Measurements from ENCODE around the gene TMEM53.

TMEM53 gene

GRCh38 chr1:44643721-44644334, 30.5 kb downstream of the TMEM53 start:
- peaks cover 70% of the 10 kb centered on the region for H3K36me3 ChIP-seq (ENCODE audit: control insufficient read depth, low read depth, low read length)
- no peak overlapping the region for H3K27ac ChIP-seq (ENCODE audit: low read length)
- no peak overlapping the region for H3K4me3 ChIP-seq (ENCODE audit: low read length)
- H3K9ac ChIP-seq (ENCODE audit: low read length): no peak overlapping the region
- H3K27me3 ChIP-seq (ENCODE audit: control insufficient read depth, insufficient read depth, low read length): no peaks in the 10 kb centered on the region
- no peaks in the 10 kb centered on the region for H3K4me1 ChIP-seq (ENCODE audit: control insufficient read depth, low read depth, low read length)
- H3K9me3 ChIP-seq (ENCODE audit: control insufficient read depth, low read depth, low read length): no peaks in the 10 kb centered on the region

GRCh38 chr1:44642925-44643324, 31.4 kb downstream of the TMEM53 start:
- no peaks in the 10 kb centered on the region for H3K4me1 ChIP-seq (ENCODE audit: control insufficient read depth, low read depth, low read length)
- peaks cover 71% of the 10 kb centered on the region for H3K36me3 ChIP-seq (ENCODE audit: control insufficient read depth, low read depth, low read length)
- no peaks in the 10 kb centered on the region for H3K27me3 ChIP-seq (ENCODE audit: control insufficient read depth, insufficient read depth, low read length)
- no peaks in the 10 kb centered on the region for H3K9me3 ChIP-seq (ENCODE audit: control insufficient read depth, low read depth, low read length)
- no peak overlapping the region for H3K27ac ChIP-seq (ENCODE audit: low read length)
- no peak overlapping the region for H3K9ac ChIP-seq (ENCODE audit: low read length)
- no peak overlapping the region for H3K4me3 ChIP-seq (ENCODE audit: low read length)

- Histone ChIP-seq H3K9ac (ENCODE audit: low read length) (no peak overlapping the region), H3K27ac (ENCODE audit: low read length) (no peak overlapping the region), H3K9me3 (ENCODE audit: control insufficient read depth, low read depth, low read length) (no peaks in the 10 kb centered on the region), H3K4me1 (ENCODE audit: control insufficient read depth, low read depth, low read length) (no peaks in the 10 kb centered on the region), H3K36me3 (ENCODE audit: control insufficient read depth, low read depth, low read length) (peaks cover 67% of the 10 kb centered on the region), H3K4me3 (ENCODE audit: low read length) (no peak overlapping the region), H3K27me3 (ENCODE audit: control insufficient read depth, insufficient read depth, low read length) (no peaks in the 10 kb centered on the region)
Measured at GRCh38 chr1:44642255-44642654, 32.0 kb downstream of the TMEM53 start.

DNA sequence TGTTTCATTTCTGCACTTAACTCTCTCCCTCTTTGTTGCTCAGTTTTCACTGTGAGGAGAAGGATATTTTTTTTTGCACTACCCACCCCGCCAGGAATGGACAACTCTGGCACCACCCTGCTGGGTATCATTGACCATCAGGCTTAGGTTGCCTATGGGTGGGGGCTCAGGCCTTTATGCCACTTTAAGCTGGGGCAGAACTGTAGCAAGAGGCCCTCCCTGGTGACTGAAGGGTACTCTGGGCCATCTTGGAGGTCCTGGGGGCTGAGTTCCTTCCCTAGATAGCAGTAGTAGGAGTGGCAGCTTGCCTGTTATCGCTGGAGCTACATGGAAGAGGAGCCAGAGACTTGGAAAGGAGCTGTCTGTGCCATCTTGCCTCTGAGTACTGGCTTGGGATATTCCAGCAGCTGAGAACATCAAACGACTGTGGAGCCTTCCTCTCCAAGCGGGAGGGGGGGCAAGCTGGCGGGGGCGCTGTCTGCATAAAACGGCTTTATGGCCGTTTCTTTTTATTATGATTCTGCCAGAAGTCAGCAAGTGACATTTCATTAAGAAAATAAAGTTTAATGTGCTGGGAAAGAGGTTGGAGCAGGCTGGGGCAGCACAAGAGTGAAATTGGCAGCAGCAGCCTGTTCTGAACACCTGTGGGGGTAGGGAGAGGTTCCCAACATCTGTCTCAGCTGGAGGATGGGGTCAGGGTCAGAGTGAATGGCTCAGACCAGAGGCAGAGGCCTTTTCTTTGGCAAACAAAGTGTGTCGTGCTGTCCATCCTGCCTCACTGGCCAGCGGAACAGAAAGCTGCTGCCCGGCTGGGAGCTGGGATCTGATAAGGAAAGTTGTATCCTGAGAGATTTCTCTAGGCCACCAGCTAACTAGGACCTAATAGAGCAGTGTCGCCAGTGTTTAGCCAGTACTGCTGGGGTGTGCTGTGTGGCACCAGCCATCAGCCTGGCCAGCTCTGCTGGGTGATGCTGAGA, 32.9 kb downstream of the TMEM53 start:
- H3K9ac ChIP-seq (ENCODE audit: low read length): no peak overlapping the region
- no peaks in the 10 kb centered on the region for H3K4me1 ChIP-seq (ENCODE audit: control insufficient read depth, low read depth, low read length)
- H3K36me3 ChIP-seq (ENCODE audit: control insufficient read depth, low read depth, low read length): peaks cover 68% of the 10 kb centered on the region
- no peak overlapping the region for H3K27ac ChIP-seq (ENCODE audit: low read length)
- H3K9me3 ChIP-seq (ENCODE audit: control insufficient read depth, low read depth, low read length): no peaks in the 10 kb centered on the region
- H3K4me3 ChIP-seq (ENCODE audit: low read length): no peak overlapping the region
- no peaks in the 10 kb centered on the region for H3K27me3 ChIP-seq (ENCODE audit: control insufficient read depth, insufficient read depth, low read length)

DNA sequence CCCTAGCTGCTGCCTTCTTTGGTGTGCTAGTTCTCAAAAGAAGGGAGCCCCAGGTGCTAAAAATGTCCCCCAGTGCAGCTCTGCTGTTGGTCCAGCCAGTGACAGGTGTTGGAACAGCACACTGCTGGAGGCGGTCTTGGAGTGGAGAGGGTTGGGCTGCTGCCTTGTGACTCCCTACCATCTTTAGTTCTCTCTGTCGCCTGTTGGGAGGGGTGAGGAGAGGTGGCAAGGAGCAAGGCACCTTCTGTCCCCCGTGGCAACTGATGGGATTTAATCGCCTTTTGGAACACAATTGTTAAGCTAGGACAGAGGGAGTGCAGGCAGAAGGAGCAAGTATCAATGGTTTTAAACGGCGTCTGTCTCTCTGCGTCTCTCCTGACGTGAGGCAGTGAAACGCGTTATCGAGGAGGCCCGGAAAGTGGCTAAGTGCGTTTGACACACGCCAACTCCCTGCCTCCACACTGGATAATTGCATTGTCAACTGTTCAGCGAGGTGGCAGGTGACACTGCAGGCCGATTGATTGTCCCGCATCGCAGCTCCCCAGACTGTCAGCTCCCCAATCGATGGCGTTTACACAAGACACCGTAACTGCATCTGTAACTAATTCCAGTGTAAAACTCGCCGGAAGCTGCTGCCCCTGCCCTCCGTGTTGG, 34.0 kb downstream of the TMEM53 start:
- no peaks in the 10 kb centered on the region for H3K9me3 ChIP-seq (ENCODE audit: control insufficient read depth, low read depth, low read length)
- H3K4me1 ChIP-seq (ENCODE audit: control insufficient read depth, low read depth, low read length): no peaks in the 10 kb centered on the region
- no peak overlapping the region for H3K9ac ChIP-seq (ENCODE audit: low read length)
- no peak overlapping the region for H3K4me3 ChIP-seq (ENCODE audit: low read length)
- no peak overlapping the region for H3K27ac ChIP-seq (ENCODE audit: low read length)
- no peaks in the 10 kb centered on the region for H3K27me3 ChIP-seq (ENCODE audit: control insufficient read depth, insufficient read depth, low read length)
- H3K36me3 ChIP-seq (ENCODE audit: control insufficient read depth, low read depth, low read length): peaks cover 70% of the 10 kb centered on the region

DNA sequence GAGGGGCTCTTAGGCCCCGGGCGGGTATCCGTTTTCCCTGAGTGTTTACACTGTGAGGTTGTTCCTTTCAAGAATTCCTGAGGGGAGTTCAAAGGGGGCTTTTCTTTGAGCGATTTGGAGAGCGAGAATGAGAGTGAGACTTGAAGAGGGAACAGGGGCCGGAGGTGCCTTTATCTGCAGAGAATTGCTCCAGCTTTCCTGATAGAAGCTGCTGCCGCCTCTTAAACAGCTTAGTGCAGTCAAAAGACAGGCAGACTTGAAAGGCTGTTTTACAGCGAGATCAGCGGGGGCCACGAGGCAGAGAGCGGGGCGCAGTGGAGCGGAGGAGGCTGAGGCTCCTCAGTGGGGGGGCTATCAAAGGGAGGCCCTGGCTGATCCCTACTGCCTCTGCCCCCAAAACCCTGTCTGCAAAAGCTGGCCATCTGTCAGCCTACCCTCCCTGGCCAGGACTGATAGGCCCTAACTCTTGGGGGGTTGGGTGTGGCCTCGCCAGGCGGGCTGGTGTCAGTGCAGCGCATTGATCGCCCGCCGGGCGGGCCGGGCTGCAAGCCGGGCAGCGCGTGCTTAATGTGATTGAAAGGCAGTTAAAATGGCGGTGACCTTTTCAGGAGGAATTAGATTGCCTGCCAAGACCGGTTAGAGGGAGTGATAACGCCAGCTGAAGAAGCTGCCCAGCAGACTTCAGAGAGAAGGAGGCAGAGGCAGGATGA, 36.4 kb downstream of the TMEM53 start:
- H3K27me3 ChIP-seq (ENCODE audit: control insufficient read depth, insufficient read depth, low read length): no peaks in the 10 kb centered on the region
- H3K27ac ChIP-seq (ENCODE audit: low read length): no peak overlapping the region
- no peak overlapping the region for H3K4me3 ChIP-seq (ENCODE audit: low read length)
- no peak overlapping the region for H3K9ac ChIP-seq (ENCODE audit: low read length)
- peaks cover 68% of the 10 kb centered on the region for H3K36me3 ChIP-seq (ENCODE audit: control insufficient read depth, low read depth, low read length)
- no peaks in the 10 kb centered on the region for H3K9me3 ChIP-seq (ENCODE audit: control insufficient read depth, low read depth, low read length)
- H3K4me1 ChIP-seq (ENCODE audit: control insufficient read depth, low read depth, low read length): peaks cover 6% of the 10 kb centered on the region

DNA sequence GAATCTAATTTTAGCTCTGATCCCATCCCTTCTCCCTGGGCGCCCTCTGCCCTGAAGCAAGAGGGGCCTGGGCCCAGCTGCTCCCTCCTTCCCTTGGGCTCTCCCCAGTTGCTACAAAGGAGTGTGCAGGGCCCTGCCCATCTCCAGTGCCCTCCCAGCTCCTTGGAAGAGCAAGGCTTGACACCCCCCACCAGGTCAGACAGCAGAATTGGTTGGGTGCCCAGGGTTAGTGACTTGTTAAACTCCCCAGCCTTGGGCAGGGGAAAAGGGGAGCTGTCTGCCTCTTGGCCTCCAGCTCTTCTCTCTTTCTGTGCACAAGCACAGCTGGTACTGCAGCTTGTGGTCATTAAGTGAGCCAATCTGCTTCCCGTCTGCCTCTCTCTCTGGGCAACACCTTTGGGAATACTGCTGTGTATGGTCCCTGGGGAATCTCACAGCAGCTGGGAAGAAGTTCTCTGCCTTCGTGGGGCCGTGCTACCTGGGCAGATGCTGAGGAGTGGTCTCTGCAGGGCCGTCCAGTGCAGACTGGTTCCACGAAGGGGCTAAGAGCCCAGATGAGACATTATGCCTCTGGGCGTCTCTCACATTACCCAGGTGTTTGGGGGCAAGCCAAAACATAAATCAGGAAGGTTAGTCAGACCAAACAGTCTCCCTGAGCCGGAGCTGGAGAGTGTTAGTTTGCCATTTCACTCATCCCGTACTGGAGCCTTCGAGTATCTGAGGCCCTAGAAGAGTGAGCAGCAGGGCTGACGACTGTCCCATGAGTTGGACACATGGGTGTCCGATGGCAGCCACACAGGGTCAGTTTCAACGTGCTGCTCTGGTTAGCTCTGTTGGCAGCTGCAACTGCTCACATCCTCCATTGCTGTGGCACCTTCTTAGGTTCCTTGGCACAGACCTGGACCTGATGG, 37.3 kb downstream of the TMEM53 start:
- Histone ChIP-seq H3K27me3 (ENCODE audit: control insufficient read depth, insufficient read depth, low read length) (no peaks in the 10 kb centered on the region), H3K4me1 (ENCODE audit: control insufficient read depth, low read depth, low read length) (peaks cover 9% of the 10 kb centered on the region), H3K27ac (ENCODE audit: low read length) (no peak overlapping the region), H3K9ac (ENCODE audit: low read length) (no peak overlapping the region), H3K36me3 (ENCODE audit: control insufficient read depth, low read depth, low read length) (peaks cover 67% of the 10 kb centered on the region), H3K9me3 (ENCODE audit: control insufficient read depth, low read depth, low read length) (no peaks in the 10 kb centered on the region), H3K4me3 (ENCODE audit: low read length) (no peak overlapping the region)

DNA sequence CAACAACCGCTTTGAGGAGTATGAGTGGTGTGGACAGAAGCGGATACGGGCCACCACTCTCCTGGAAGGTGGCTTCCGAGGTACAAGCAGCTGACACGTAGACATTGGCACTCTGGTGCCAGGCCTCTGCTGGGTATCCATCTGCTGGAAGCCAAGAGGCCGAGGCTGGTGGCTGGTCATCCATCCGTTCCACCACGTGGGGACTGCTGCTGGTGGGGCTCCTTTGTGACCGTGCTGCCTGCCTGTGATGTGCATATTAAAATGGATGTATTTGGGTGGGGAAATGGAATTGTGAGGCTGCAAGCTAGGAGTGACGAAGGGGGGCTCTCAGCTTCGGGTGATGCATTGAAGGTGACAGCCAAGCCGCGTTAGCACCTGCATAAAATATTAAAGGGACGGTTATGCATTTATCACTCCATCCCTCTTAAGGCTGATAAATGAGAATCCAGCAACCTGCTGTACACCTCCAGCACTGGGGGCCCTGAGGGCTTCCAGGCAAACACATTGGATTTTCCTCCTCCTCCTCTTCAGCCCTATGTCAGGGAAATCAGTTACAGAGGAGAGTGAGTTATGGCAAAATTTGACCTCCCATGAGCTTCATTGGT, 38.1 kb downstream of the TMEM53 start:
- Histone ChIP-seq H3K9ac (ENCODE audit: low read length) (no peak overlapping the region), H3K9me3 (ENCODE audit: control insufficient read depth, low read depth, low read length) (no peaks in the 10 kb centered on the region), H3K4me1 (ENCODE audit: control insufficient read depth, low read depth, low read length) (peaks cover 12% of the 10 kb centered on the region), H3K27me3 (ENCODE audit: control insufficient read depth, insufficient read depth, low read length) (no peaks in the 10 kb centered on the region), H3K4me3 (ENCODE audit: low read length) (no peak overlapping the region), H3K36me3 (ENCODE audit: control insufficient read depth, low read depth, low read length) (peaks cover 65% of the 10 kb centered on the region), H3K27ac (ENCODE audit: low read length) (no peak overlapping the region)

DNA sequence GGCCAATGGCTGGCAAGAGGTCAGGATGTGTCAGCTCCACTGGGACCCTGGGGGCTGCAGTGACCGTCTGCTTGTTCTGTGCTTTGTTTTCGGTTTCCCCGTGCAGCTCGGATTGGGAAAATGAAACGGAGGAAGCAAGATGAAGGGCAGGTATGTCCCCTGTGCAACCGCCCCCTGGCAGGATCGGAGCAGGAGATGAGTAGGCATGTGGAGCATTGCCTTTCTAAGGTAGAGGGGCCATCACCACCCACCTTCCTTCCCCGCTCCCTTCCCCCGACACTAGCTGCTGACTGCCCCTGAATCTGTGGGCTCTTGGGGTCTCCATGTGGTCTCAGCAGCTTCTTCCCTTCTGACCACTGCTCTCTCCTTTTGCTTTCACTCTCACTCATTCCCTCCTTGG, 38.8 kb downstream of the TMEM53 start:
- no peaks in the 10 kb centered on the region for H3K27me3 ChIP-seq (ENCODE audit: control insufficient read depth, insufficient read depth, low read length)
- H3K9ac ChIP-seq (ENCODE audit: low read length): no peak overlapping the region
- peaks cover 14% of the 10 kb centered on the region for H3K4me1 ChIP-seq (ENCODE audit: control insufficient read depth, low read depth, low read length)
- H3K9me3 ChIP-seq (ENCODE audit: control insufficient read depth, low read depth, low read length): no peaks in the 10 kb centered on the region
- H3K36me3 ChIP-seq (ENCODE audit: control insufficient read depth, low read depth, low read length): peaks cover 60% of the 10 kb centered on the region
- no peak overlapping the region for H3K4me3 ChIP-seq (ENCODE audit: low read length)
- H3K27ac ChIP-seq (ENCODE audit: low read length): no peak overlapping the region

DNA sequence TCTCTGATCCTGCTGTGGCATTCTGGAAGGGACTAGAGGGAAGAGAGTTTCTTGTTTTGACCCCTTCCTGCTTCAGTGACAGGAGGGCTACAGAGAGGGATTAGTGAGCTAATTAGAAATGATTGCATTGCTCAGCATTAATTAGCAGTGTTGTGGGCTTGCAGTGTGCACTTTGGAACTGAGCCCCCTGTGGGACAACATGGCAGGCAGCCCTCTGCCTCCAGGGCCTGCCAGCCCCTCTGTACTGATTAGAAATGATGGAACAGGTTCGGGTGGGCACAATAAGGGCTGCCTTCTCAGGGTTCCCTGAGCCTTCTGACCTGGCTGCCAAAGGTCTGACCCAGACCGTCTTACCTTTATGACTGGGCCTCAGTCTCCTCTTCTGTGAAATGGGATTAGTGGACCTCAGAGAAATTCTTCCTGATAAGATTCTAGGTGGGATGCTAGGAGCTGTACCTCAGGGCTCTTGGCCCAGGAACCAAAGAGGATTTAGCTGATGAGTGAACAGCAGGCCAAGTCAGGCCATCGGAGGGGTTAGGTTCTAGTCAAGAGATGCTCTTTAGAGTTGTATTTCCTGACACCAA, 39.6 kb downstream of the TMEM53 start:
- H3K9ac ChIP-seq (ENCODE audit: low read length): no peak overlapping the region
- H3K27ac ChIP-seq (ENCODE audit: low read length): no peak overlapping the region
- H3K9me3 ChIP-seq (ENCODE audit: control insufficient read depth, low read depth, low read length): no peaks in the 10 kb centered on the region
- H3K36me3 ChIP-seq (ENCODE audit: control insufficient read depth, low read depth, low read length): peaks cover 60% of the 10 kb centered on the region
- peaks cover 14% of the 10 kb centered on the region for H3K4me1 ChIP-seq (ENCODE audit: control insufficient read depth, low read depth, low read length)
- H3K27me3 ChIP-seq (ENCODE audit: control insufficient read depth, insufficient read depth, low read length): no peaks in the 10 kb centered on the region
- H3K4me3 ChIP-seq (ENCODE audit: low read length): no peak overlapping the region

Measured in iPS-18a (cell line).